Suprapubic skin (tissue), 4 donors: Measurements from ENCODE around the gene SYT2.

Experiments
- EP300 ChIP-seq: sonication (generic); formaldehyde crosslinking; IDR thresholded peaks from one replicate; pipeline ENCODE4 v1.6.1; 2017; ENCODE audit warnings: antibody characterized with exemption
- POLR2A ChIP-seq, 2 donors: fragments of 450-650 bp; IDR thresholded peaks; one replicate each; pipeline ENCODE4 v1.6.1; 2017; ENCODE audit warnings: antibody characterized with exemption in 2 of 2, mild to moderate bottlenecking in 2 of 2, moderate library complexity in 2 of 2
- POLR2AphosphoS5 ChIP-seq, 3 donors: sonication (generic); formaldehyde crosslinking; IDR thresholded peaks; one replicate each; pipeline ENCODE4 v1.6.1; 2017; ENCODE audit warnings: antibody characterized with exemption in 3 of 3
- TF ChIP-seq, protein P1 (sequence below), 2 donors: fragments of 200-600 bp in 1 of 2; fragments of 450-650 bp in 1 of 2; sonication (generic) in 1 of 2; IDR thresholded peaks; one replicate each; pipeline ENCODE4 v1.5.1; 2016 to 2019; ENCODE audit warnings: antibody characterized with exemption in 2 of 2, mild to moderate bottlenecking in 1 of 2, moderate library complexity in 1 of 2

DNA sequence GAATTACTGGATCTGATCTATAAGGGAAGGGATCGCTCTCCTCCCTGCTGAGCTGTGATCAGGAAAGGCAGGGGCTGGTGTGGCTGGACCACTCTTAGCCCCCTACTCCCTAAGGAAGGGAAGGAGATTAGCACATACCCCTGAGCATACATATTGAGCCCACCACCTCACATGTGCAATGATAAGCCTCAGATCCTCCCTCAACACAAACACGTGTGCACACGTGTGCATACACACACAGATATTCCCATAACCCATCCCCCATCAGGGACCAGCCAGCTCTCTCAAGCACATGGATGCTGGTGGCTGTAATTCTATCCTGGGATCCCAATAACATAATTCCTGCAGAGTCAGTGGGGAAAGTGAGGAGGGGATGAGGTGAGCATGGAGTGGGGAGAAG is 21.2 kb downstream of the SYT2 start:
- TF ChIP-seq, protein P1, sequence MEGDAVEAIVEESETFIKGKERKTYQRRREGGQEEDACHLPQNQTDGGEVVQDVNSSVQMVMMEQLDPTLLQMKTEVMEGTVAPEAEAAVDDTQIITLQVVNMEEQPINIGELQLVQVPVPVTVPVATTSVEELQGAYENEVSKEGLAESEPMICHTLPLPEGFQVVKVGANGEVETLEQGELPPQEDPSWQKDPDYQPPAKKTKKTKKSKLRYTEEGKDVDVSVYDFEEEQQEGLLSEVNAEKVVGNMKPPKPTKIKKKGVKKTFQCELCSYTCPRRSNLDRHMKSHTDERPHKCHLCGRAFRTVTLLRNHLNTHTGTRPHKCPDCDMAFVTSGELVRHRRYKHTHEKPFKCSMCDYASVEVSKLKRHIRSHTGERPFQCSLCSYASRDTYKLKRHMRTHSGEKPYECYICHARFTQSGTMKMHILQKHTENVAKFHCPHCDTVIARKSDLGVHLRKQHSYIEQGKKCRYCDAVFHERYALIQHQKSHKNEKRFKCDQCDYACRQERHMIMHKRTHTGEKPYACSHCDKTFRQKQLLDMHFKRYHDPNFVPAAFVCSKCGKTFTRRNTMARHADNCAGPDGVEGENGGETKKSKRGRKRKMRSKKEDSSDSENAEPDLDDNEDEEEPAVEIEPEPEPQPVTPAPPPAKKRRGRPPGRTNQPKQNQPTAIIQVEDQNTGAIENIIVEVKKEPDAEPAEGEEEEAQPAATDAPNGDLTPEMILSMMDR (IDR thresholded peaks at IDR 0.05), result no peak
- no peak for TF ChIP-seq POLR2A (IDR thresholded peaks at IDR 0.05)
- TF ChIP-seq POLR2AphosphoS5 (IDR thresholded peaks at IDR 0.05), result no peak
- TF ChIP-seq EP300, result no peak
